ENCODE measurements around the gene CLCN7.

Gene CLCN7

GRCh38 chr16:1429012-1429411 is 45.8 kb downstream of the CLCN7 start:
- no peak for DNase-seq

DNA sequence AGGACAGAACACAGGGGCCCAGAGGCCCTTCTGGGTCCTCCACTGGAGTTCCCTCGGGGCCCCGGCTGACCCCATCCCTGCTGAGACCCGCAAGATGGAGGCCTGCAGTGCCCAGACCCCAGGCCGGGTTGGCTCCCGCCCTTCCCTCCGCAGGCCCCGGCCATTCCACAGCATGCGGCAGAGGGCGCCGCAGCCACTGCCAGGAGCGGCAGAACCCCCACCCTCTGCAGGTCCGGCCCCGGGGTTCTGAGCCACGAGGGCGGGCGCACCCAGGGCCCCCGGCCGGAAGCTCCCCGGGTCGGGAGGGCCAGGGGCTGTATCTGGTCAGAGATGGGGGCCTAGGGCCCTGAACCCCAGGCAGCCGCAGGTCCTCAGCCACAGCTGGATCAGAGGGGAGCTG is 46.3 kb downstream of the CLCN7 start:
- DNase-seq = peak; percentile 54

GRCh38 chr16:1427473-1428461 is 47.1 kb downstream of the CLCN7 start:
- DNase-seq = no peak

GRCh38 chr16:1426734-1427471 is 47.9 kb downstream of the CLCN7 start:
- DNase-seq = no peak

DNA sequence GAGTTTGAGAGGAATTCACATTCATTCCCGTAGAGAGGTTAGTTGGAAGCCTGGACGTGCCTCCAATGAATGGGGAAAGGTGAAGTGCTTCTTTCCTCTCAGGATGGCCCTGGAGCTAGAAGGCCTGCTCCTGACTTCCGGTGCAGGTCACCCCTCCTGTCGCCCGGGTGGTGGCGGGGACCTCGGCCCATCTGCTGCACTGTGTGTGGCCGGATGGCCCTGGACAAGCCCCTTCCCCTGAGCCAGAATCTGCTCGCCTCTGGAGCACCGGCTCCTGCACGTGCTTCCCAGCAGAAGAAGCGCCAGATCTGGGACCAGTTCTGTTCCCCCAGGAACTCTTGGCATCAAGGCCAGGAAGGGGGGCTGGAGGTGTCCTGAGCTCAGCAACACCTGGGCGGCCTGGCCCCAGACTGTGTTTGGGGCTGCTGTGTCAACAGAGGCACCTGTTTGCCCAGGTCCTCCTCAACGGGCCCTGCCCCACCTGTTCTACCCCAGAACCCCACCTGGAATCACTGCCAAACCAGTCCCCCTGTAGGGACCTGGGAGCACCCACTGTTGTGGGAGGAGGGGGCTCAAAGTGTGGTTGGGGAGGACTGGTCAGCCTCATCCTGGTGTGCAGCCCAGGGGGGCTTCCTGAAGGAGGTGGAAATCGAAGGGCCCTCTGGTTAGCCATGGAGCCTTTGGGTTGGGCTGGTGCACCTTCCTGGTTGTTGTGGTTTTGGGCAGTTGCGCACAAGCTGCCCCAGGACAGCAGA is 49.0 kb downstream of the CLCN7 start:
- DNase-seq = no peak

DNA sequence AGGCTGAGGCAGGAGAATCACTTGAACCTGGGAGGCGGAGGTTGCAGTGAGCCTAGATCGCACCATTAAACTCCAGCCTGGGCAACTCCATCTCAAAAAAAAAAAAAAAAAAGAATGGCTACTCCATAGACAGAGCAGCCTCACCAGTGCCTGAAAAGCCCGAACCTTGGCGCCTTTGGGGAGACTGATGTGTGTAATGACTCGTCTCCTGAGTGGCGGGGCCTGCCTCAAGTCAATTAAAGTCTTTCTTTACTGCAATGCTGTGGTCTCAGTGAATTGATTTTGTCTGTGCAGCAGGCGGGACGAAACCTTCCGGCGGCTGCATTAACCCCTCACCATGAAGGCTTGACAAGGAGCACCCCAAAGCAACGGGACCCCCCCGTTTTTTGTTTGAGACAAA is 50.8 kb downstream of the CLCN7 start:
- no peak for DNase-seq

GRCh38 chr16:1422076-1422475 is 52.8 kb downstream of the CLCN7 start:
- no peak for DNase-seq

- DNase-seq = no peak
Observed at GRCh38 chr16:1420111-1420539, 54.7 kb downstream of the CLCN7 start.

- DNase-seq = no peak
Observed at GRCh38 chr16:1416521-1416941, 58.3 kb downstream of the CLCN7 start.

GRCh38 chr16:1414532-1415260 is 60.1 kb downstream of the CLCN7 start, which contains the start of gene UNKL:
Gene UNKL, minus strand, starts transcription at chr16:1414704. Its CDS starts 13 bp downstream, at chr16:1414691.
- DNase-seq = peak; percentile 93

DNA sequence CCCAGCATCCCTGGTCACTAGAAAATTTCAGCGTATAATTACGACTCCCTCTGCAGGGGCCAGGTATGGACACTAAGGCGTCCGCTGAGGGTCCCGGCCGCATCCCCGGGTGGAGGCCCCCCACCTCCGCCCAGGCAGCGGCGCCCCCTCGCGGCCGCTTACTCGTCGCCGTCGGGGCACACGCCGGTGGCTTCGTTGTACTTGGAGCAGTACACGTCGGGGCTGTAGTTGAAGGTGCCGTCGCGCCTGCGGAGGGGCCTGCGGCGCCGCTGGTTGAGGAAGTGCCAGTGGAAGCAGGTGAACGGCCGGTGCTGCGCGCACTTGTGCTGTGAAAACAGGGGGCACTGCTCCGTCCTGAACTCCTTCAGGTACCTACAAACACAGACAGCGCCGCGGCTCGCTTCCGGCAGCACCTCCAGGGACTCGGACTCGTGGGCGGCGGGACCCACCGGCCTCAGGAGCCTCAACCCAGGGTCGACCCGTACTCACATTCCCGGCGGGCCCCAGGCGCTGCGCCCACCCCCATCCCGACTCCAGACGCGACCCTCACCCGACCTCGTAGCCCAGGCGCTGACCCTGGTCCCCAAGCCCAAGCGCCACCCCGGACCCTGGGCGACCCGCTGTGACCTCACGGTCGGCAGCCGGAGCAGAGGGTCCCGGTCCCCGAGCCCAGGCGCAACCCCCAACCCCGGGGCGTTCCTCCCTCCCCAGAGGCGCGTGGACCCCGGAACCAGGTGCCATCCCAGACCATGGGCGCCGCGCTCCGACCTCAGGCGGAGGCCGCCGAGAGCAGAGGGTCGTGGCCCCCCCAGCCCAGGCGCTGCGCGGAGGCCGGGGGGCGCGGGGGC is 60.9 kb downstream of the CLCN7 start:
- peak; percentile 72 for DNase-seq

GRCh38 chr16:1412847-1413246 is 62.0 kb downstream of the CLCN7 start:
- no peak for DNase-seq

DNA sequence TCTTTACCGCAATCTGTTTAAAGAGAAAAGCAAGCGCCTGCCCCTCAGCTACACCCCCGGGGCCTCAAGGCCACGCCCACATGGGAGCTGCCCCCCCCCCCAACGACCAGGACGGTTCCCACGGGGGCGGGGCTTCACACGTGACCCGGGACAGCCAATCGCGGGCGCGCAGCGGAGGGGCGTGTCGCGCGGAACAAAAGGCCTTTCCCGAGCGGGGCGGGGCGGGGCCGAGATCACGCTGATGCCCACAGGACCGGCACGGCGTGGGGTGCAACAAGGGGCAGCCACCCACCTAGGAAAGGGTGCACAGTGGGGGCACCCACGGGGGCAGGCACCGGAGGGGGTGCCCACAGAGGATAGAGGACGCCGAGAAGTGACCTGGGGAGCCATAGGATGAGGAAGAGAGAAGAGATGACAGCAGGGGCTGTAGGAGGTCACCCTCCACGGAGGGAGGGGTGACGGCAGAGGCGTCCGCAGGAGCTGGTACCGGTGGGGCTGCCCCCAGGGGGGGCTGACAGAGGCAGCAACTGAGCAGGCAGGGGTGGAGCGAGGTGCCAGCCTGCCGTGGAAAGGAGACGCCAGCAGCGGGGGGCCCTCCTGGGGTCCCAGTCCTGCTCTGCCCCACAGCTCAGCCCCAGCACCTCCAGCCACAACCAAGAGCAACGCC is 66.5 kb downstream of the CLCN7 start:
- DNase-seq = peak; percentile 98

- DNase-seq = no peak
Observed at GRCh38 chr16:1407753-1408152, 67.1 kb downstream of the CLCN7 start.

- DNase-seq = no peak
Observed at GRCh38 chr16:1403733-1404132, 71.1 kb downstream of the CLCN7 start.

GRCh38 chr16:1403036-1403435 is 71.8 kb downstream of the CLCN7 start:
- no peak for DNase-seq

- DNase-seq = no peak
Observed at GRCh38 chr16:1401758-1402154, 73.1 kb downstream of the CLCN7 start.

DNA sequence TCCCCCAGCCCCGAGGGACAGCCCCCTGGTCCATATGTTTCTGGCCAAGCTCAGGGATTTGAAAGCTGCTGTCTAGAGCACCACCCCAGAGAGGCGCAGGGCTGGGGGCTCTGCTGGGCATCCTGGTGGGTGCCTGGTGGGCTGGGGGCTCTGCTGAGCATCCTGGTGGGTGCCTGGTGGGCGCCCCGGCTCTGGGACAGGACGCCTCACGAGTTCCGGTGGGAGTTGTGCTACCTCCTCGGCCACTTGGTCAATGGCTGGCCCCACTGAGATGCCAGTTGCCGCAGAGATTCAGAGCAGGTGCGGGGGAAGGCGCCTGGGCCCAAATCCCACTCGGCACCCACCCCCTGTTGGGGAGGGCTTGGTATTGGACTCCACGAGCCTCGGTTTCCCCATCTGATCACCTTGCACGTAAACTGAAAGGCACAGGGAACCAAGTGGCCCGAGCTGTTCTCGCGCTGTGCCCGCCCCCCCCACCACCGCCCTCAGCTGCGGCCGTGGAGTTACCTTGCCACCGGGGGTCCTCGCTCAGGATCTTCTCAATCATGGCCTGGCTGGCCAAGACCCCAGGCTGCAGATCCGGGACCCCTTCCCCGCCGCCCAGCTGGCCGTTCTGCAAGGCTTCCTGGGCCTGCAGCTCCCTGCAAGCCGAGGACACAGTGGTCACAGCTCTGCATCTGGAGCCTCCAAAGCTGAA is 73.6 kb downstream of the CLCN7 start:
- no peak for DNase-seq

- DNase-seq = no peak
Observed at GRCh38 chr16:1398826-1399581, 75.8 kb downstream of the CLCN7 start.

All from CD4-positive, alpha-beta T cell treated with Interleukin-17A for 4 hours (primary cell).